ENCODE data around the gene ST3GAL3.

- TF ChIP-seq CTCF (conservative IDR thresholded peaks at IDR 0.05) (no peak), ZFX (IDR thresholded peaks at IDR 0.05) (no peak)
Observed at GRCh38 chr1:43864111-43865045, 157.0 kb downstream of the ST3GAL3 start.

All from C4-2B (cell line).